Neutrophil (primary cell): ENCODE data around the gene TYMS.

Source experiments
- H3K27ac ChIP-seq: fragments of 200-600 bp; sonication (generic); 2 replicates; pipeline ENCODE4 v1.5.1; 2016; ENCODE audit warnings: mild to moderate bottlenecking, moderate library complexity
- H3K27me3 ChIP-seq: fragments of 200-600 bp; sonication (generic); 2 replicates; pipeline ENCODE4 v1.6.0; 2016; ENCODE audit warnings: mild to moderate bottlenecking
- H3K36me3 ChIP-seq: fragments of 200-600 bp; sonication (generic); 2 replicates; pipeline ENCODE4 v1.5.1; 2017
- H3K4me1 ChIP-seq, 2 experiments: fragments of 200-600 bp in 1 of 2; sonication (generic) in 1 of 2; 1 replicate in 1 of 2; 2 replicates in 1 of 2; pipeline versions ENCODE4 v1.5.1 to v1.6.1; 2013 to 2016; ENCODE audit warnings: low read depth in 1 of 2, low read length in 1 of 2, mild to moderate bottlenecking in 1 of 2, moderate library complexity in 1 of 2; ENCODE audit not compliant: control insufficient read depth in 1 of 2, insufficient read depth in 1 of 2
- H3K4me3 ChIP-seq, 2 experiments: fragments of 200-600 bp in 1 of 2; sonication (generic) in 1 of 2; 1 replicate in 1 of 2; 2 replicates in 1 of 2; pipeline ENCODE4 v1.5.1; 2013 to 2016; ENCODE audit warnings: low read depth in 1 of 2, low read length in 1 of 2, mild to moderate bottlenecking in 1 of 2, moderate library complexity in 1 of 2
- H3K9me3 ChIP-seq: fragments of 200-600 bp; sonication (generic); 2 replicates; pipeline ENCODE4 v1.5.1; 2016
- CTCF ChIP-seq: fragments of 200-600 bp; sonication (generic); IDR thresholded peaks from 2 replicates; pipeline ENCODE4 v1.5.1; 2016; ENCODE audit warnings: antibody characterized with exemption

The TYMS gene

GRCh38 chr18:692824-693223 lies 35.4 kb downstream of the TYMS start:
- H3K4me1 ChIP-seq: peaks cover 3 to 11% of the 10 kb centered on the region in 2 experiments
- TF ChIP-seq CTCF: no peak
- no peaks in the 10 kb centered on the region for H3K27me3 ChIP-seq
- H3K4me3 ChIP-seq: no peak overlapping the region
- no peaks in the 10 kb centered on the region for H3K9me3 ChIP-seq
- H3K36me3 ChIP-seq: peaks cover 9% of the 10 kb centered on the region
- H3K27ac ChIP-seq: no peak overlapping the region

- no peaks in the 10 kb centered on the region for H3K9me3 ChIP-seq
Observed at GRCh38 chr18:693466-694187, 36.2 kb downstream of the TYMS start.

GRCh38 chr18:697012-697411 lies 39.6 kb downstream of the TYMS start:
- Histone ChIP-seq H3K36me3 (peaks cover 9% of the 10 kb centered on the region), H3K27ac (no peak overlapping the region), H3K4me1 (no peaks in the 10 kb centered on the region), H3K9me3 (no peaks in the 10 kb centered on the region), H3K4me3 (no peak overlapping the region), H3K27me3 (no peaks in the 10 kb centered on the region)
- no peak for TF ChIP-seq CTCF

More at GRCh38 chr18:693466-694187, 36.2 kb downstream of the TYMS start:
- Histone ChIP-seq H3K27ac (no peak overlapping the region), H3K27me3 (no peaks in the 10 kb centered on the region), H3K4me3 (no peak overlapping the region), H3K4me1 (peaks cover 0 to 6% of the 10 kb centered on the region in 2 experiments), H3K36me3 (peaks cover 9% of the 10 kb centered on the region)
- TF ChIP-seq CTCF: no peak

- H3K4me3 ChIP-seq: no peak overlapping the region
- H3K36me3 ChIP-seq: peaks cover 9% of the 10 kb centered on the region
- no peak overlapping the region for H3K27ac ChIP-seq
- H3K27me3 ChIP-seq: no peaks in the 10 kb centered on the region
- H3K9me3 ChIP-seq: no peaks in the 10 kb centered on the region
- H3K4me1 ChIP-seq: no peaks in the 10 kb centered on the region
- no peak for TF ChIP-seq CTCF
Observed at GRCh38 chr18:697800-698199, 40.3 kb downstream of the TYMS start.

- Histone ChIP-seq H3K4me3 (no peak overlapping the region), H3K27ac (no peak overlapping the region), H3K9me3 (no peaks in the 10 kb centered on the region), H3K4me1 (no peaks in the 10 kb centered on the region), H3K27me3 (no peaks in the 10 kb centered on the region), H3K36me3 (no peaks in the 10 kb centered on the region)
- no peak for TF ChIP-seq CTCF
Observed at GRCh38 chr18:703213-703967, 45.9 kb downstream of the TYMS start.
